Transverse colon (tissue), 4 donors: Measurements from ENCODE around the gene TNFSF15. TPM values are rescaled to one million over a fixed set of nuclear protein-coding genes. Genes with fewer than 3 reads are reported as not detected.

Experiments used
- DNase-seq: peaks from one replicate; pipeline ENCODE4 v3.0.0-alpha.2; 2019
- H3K27ac ChIP-seq, 4 donors: fragments of 200-600 bp; sonication (generic); 2 replicates each; pipeline ENCODE4 v1.5.1; 2016 to 2018; ENCODE audit warnings: inconsistent platforms in 4 of 4
- H3K27me3 ChIP-seq: fragments of 200-600 bp; sonication (generic); 2 replicates; pipeline ENCODE4 v1.5.1; 2017; ENCODE audit warnings: inconsistent platforms
- H3K36me3 ChIP-seq, 4 donors: fragments of 200-600 bp; sonication (generic); 2 replicates each; pipeline ENCODE4 v1.5.1; 2017 to 2019; ENCODE audit warnings: inconsistent platforms in 4 of 4
- H3K4me1 ChIP-seq, 4 donors: fragments of 200-600 bp; sonication (generic); 2 replicates each; pipeline ENCODE4 v1.5.1; 2017 to 2020; ENCODE audit warnings: inconsistent platforms in 4 of 4
- H3K4me3 ChIP-seq, 4 donors: fragments of 200-600 bp; sonication (generic); 1 replicate in 1 of 4; 2 replicates in 3 of 4; pipeline versions ENCODE4 v1.5.1 to v1.6.1; 2017 to 2019; ENCODE audit warnings: inconsistent platforms in 4 of 4
- H3K9me3 ChIP-seq, 2 donors: fragments of 200-600 bp; sonication (generic); 2 replicates each; pipeline ENCODE4 v1.5.1; 2017 to 2019; ENCODE audit warnings: inconsistent platforms in 2 of 2
- CTCF ChIP-seq, 5 experiments: fragments of 200-600 bp in 3 of 5; fragments of 450-650 bp in 2 of 5; sonication (generic) in 3 of 5; IDR thresholded peaks; 1 replicate in 2 of 5; 2 replicates in 3 of 5; pipeline ENCODE4 v1.5.1; 2016 to 2017; ENCODE audit warnings: antibody characterized with exemption in 5 of 5, inconsistent platforms in 3 of 5, mild to moderate bottlenecking in 2 of 5, moderate library complexity in 1 of 5
- EP300 ChIP-seq: sonication (generic); formaldehyde crosslinking; IDR thresholded peaks from one replicate; pipeline ENCODE4 v1.6.1; 2017; ENCODE audit warnings: antibody characterized with exemption, low read depth
- POLR2A ChIP-seq: fragments of 450-650 bp; IDR thresholded peaks from one replicate; pipeline ENCODE4 v1.6.1; 2016; ENCODE audit warnings: antibody characterized with exemption, mild to moderate bottlenecking, moderate library complexity
- POLR2AphosphoS5 ChIP-seq, 3 donors: sonication (generic); formaldehyde crosslinking; IDR thresholded peaks; one replicate each; pipeline ENCODE4 v1.6.1; 2016; ENCODE audit warnings: antibody characterized with exemption in 3 of 3
- WGBS, 2 donors: methylation state at CpG; one replicate each; pipeline ENCODE4 v1.1.5; 2018; ENCODE audit warnings: low coverage in 1 of 2; 5-methylcytosine and 5-hydroxymethylcytosine counted together
- in situ Hi-C, 4 donors: fragments of 200-750 bp; cut with MboI; loops; one replicate each; pipeline versions ENCODE4 v1.15.0 to v1.15.1; 2017; ENCODE audit warnings: low sequenced_read_pairs in 3 of 4, low pct_ligation_motif_present in 1 of 4, low pct_unique_long_range_greater_than_20kb in 1 of 4
- intact Hi-C: fragments of 100-400 bp; cut with DNase I; formaldehyde crosslinking; loops from one replicate; pipeline ENCODE4 v1.15.1; 2023; ENCODE audit warnings: low total_unique reads
- total RNA-seq, 4 donors: library from RNA; depleted of rRNA; stranded (reverse); fragments of >200 nt; gene quantifications; one replicate each; pipeline ENCODE4 v1.1.0, GENCODE V29; 2016

TNFSF15 gene
- total RNA-seq, 4 donors from 2014 or later: 0.37 to 2.0 (median 1.9) TPM

GRCh38 chr9:114784721-114785279 is 21.0 kb downstream of the TNFSF15 start:
- 58 to 83% methylated on average over 6 of the region's 6 CpGs for WGBS, 2 donors
- Histone ChIP-seq H3K4me3 (no peak overlapping the region), H3K27me3 (no peaks in the 10 kb centered on the region), H3K36me3 (no peaks in the 10 kb centered on the region), H3K27ac (no peak overlapping the region), H3K9me3 (no peaks in the 10 kb centered on the region), H3K4me1 (peaks cover 0 to 11% (median under 1%) of the 10 kb centered on the region in 4 donors)
- TF ChIP-seq CTCF (IDR thresholded peaks at IDR 0.05) (no peak), POLR2A (no peak), POLR2AphosphoS5 (IDR thresholded peaks at IDR 0.05) (no peak), EP300 (no peak)
- no peak for DNase-seq
- intact Hi-C loops: no loop called here
- in situ Hi-C loops: no loop called here

DNA sequence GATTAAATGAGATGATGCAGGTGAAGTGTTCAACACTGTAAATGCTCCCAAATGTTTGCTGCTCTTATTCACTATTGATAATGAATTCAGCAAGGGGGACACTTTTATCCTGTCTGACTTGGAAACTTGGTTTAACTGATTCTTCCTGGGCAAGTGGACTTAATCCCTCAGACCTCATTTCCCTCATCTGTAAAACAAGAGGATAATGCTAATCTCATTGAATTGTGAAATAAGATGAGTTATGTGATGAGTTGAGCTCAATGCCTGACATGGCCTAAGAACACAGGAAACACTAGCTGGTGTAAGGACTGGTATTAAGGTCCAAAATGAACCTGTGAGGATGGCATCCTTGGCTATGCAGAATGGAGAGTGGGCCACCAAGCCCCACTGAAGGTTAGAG is 23.3 kb downstream of the TNFSF15 start:
- Histone ChIP-seq H3K9me3 (no peaks in the 10 kb centered on the region), H3K27me3 (no peaks in the 10 kb centered on the region), H3K27ac (no peak overlapping the region), H3K4me3 (no peak overlapping the region), H3K36me3 (no peaks in the 10 kb centered on the region), H3K4me1 (peaks cover 0 to 22% (median 7%) of the 10 kb centered on the region in 4 donors)
- in situ Hi-C loops (no loop called here), intact Hi-C loops (no loop called here)
- DNase-seq: no peak
- TF ChIP-seq POLR2AphosphoS5 (IDR thresholded peaks at IDR 0.05) (no peak), EP300 (no peak), CTCF (IDR thresholded peaks at IDR 0.05) (no peak), POLR2A (no peak)

DNA sequence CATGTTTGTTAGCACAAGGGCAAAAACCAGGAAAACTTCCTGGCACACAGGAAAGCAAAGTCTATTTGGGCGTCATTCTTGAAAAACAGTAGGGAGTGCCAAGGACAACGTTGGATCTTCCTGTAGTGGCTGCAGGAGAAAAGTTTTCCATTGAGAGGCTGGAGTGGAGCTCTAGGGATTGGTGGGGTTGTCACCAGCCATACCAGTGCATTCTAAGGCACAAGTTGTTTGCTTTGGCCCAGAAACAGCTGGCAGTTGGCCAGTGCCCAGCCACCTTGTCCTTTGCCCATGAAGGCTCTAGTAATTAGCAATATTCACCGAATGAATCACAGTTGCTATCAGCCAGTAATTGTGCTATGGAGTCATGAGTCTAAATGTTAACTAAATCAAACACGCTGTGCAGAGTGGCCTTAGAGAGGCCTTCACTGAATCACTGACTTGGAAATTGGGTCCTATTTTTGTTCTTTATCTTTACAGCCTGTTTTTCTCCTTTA is 26.4 kb downstream of the TNFSF15 start:
- TF ChIP-seq EP300 (peak; percentile 45), CTCF (IDR thresholded peaks at IDR 0.05) (no peak), POLR2A (no peak), POLR2AphosphoS5 (IDR thresholded peaks at IDR 0.05) (peak in 2 of 3 donors; percentile 52 to 67)
- H3K27me3 ChIP-seq: no peaks in the 10 kb centered on the region
- H3K27ac ChIP-seq: peak overlapping the region; percentile 54 to 80 (median 66)
- no peaks in the 10 kb centered on the region for H3K36me3 ChIP-seq
- peak; percentile 94 for DNase-seq
- in situ Hi-C loops (no loop called here), intact Hi-C loops (no loop called here)
- peaks cover 0 to 16% (median 7%) of the 10 kb centered on the region in 4 donors for H3K4me1 ChIP-seq
- H3K4me3 ChIP-seq: no peak overlapping the region
- 45 to 83% methylated on average over 1 to 4 of the region's 4 CpGs for WGBS, 2 donors
- no peaks in the 10 kb centered on the region for H3K9me3 ChIP-seq

DNA sequence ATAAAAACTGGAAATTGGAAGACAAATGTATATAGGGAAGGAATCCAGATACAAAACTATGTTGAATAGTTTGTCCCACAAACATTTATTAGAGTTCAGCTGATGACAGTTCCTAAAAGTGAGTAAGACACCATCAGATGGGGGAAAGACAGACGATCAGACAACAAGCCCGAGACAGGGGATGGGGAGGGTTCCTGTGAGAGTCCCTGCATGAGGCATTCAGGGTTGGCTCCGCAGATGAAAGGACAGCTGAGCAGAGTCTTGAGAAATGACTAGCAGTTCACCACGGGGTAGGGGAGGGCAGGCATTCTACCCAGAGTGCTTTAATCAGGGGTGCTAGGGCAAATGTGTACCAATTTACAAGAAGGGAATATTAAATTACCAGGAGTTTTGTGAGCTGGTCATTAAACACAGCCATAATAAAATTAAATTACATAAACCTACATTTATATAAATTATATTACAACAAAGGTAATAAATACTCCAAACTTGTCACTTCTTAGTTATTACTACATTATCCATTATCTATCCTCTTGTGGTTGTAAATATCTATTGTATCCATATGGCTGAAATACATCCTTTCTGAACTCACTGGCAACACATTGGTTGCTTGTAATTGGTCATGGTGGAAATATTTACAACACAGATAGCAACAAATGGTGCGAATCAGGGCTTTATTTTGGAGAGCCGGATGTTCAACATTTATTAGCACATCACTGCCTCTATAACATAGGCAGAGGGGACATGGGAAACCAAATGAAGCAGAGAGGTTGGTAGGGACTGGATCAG is 27.8 kb downstream of the TNFSF15 start:
- Histone ChIP-seq H3K4me1 (peaks cover 0 to 16% (median 7%) of the 10 kb centered on the region in 4 donors), H3K27ac (peak overlapping the region in 1 of 4 donors; percentile 68), H3K36me3 (no peaks in the 10 kb centered on the region), H3K4me3 (no peak overlapping the region), H3K27me3 (no peaks in the 10 kb centered on the region), H3K9me3 (no peaks in the 10 kb centered on the region)
- intact Hi-C loops: no loop called here
- in situ Hi-C loops: no loop called here
- WGBS, 2 donors: 70 to 73% methylated on average over 6 of the region's 6 CpGs
- DNase-seq: no peak
- TF ChIP-seq CTCF (IDR thresholded peaks at IDR 0.05) (no peak), POLR2A (no peak), POLR2AphosphoS5 (IDR thresholded peaks at IDR 0.05) (no peak), EP300 (no peak)
